GOT3 (cell line): Measurements from ENCODE around the gene IRX5.

Source experiments
- DNase-seq: peaks from one replicate; lab custom pipeline; 2025; ENCODE audit warnings: mixed read lengths; lab: John Stamatoyannopoulos, UW

Gene IRX5

GRCh38 chr16:54931120-54932014 is 702 bp downstream of the IRX5 start:
- DNase-seq = no peak

DNA sequence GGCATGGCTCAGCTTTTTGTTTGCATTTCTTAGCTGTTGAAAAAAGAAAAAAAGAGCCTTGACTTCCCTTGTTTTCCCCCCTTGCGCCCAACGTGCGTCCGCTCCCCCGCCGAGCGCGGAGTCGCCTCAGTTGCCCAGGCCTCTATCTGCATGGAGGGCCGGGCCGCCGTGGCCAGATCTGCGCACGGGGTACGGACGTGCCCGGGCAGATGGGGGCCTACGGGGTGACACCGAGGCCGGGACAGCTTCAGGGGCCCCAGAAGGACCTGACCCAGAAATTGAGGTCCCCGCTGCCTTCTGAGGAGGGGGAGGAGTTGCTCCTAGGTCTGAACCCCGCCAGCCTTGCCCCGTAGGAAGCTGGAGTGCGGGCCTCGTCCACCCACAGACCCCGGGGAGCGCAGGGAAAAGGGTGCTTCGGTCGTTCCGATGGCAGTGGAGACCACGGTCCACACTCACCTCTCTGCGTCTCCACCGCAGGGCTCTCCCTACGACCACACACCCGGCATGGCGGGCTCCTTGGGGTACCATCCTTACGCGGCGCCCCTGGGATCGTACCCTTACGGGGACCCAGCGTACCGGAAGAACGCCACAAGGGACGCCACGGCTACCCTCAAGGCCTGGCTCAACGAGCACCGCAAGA is 1.5 kb downstream of the IRX5 start:
- DNase-seq = no peak

DNA sequence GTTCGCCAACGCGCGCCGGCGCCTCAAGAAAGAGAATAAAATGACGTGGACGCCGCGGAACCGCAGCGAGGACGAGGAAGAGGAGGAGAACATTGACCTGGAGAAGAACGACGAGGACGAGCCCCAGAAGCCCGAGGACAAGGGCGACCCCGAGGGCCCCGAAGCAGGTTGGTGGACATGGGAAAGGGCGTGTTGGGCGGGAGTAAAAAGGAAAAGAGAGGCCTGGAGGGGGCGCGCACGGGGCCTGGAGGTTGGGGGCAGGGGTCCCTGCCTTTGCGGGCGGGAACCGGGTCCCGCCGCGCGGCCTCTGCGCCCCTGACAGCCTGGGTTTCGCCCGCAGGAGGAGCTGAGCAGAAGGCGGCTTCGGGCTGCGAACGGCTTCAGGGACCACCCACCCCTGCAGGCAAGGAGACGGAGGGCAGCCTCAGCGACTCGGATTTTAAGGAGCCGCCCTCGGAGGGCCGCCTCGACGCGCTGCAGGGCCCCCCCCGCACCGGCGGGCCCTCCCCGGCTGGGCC is 2.1 kb downstream of the IRX5 start:
- DNase-seq = no peak

GRCh38 chr16:54933281-54934011 is 2.8 kb downstream of the IRX5 start:
- DNase-seq = no peak

DNA sequence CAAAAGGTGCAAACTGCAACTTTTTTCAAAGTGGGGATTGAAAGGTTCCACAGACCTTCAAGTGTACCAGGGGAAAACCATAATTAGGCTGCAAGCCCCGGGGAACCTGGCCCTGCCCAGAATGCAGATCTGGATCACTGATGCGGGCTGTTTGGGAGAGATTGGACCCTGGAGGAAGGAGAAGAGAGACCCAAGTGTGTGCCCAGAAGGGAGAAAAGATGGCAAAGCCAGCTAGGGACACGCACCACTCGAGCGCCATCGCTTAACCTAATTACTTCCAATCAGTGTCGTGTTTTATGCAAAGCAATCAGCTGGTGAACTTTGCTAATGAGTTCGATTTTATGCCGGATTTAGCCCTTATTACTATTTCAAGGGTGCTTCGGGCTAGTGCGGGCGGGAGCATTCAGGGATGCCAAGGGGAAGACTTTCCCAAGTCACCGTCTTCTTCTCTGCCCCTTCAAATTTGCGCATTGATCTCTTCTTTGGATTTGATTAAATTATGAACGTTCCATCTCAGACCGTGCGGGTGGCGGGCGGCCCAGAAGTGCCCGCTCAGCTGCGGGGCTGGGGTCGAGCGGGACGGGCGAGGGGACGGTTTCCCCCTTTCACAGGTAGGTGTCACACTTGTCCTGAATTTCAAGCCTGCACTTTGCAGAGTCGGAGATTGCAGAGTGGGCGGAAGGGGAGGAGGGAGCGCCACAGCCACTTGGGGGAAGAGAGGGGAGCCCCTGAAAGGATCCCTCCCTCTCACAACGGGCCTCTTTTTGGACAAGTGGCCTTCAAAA is 4.0 kb downstream of the IRX5 start:
- DNase-seq = no peak

DNA sequence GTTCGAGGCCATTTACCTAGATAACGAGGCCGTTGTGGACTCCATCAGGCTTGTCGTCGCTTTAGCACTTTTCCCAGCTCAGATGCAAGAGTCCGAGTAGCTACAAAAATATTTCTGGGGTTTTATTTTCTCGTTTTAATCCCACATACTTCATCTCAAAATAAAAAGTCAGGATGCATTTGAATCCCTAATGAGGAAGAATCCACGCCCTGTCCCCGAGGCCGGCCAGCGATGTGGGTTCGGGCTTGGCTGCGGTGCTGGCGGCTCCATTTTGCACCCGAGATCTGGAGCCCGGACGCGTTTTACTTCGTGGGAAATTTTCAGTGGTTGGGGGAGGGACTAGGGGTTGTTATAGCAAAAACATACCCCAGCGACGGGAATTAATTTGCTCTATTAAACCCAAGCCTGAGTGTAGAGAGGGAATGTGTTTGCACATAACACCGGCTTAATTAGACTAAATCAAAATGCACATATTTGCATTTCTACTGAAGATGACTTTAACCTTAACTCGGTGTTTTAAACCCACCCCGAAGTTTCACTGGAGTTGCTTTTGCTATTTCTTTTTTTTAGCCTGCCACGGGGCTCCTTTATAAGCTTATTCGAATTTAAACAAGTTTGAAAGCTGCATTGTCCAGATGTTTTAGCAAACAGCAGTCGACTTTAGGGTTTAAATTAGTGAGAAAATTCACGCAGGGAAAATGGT is 4.8 kb downstream of the IRX5 start:
- no peak for DNase-seq

DNA sequence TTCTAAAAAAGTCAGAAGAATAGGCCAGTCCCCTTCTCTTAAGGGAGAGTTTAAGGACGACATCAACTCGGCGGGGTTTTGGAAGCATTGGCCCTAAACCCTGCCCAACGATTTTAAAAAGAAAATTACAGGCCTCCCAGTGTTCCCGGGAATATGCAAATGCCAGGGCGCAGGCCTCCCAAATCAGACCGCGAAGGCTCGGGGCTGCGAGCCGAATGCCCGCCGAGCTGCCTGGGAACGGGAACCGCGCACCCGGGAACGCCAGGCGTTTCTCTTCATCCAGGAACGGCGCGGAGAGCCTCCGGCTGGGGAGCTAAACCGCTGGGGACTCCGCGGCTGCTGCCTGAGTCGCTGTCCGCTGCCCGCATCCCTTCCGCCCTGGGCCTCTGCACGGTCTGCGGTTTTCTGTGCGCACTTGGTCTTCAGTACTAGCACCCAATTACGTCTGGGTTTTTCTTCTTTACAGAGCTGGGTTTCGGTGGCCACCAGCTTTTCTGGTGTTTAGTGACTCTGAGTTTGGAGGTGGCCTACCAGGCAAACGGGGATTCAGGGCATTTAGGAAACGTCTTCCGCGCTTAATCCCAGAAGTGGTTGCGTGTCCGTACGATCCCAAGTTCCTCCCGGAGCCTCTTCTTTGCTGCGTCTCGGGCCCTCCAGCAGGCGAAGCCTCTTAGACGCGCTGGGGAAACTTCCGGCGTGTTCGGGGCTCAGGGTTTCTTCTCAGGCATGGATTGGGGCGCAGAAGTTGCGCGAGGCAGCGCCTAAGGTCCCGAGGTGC is 5.7 kb downstream of the IRX5 start:
- DNase-seq = no peak

DNA sequence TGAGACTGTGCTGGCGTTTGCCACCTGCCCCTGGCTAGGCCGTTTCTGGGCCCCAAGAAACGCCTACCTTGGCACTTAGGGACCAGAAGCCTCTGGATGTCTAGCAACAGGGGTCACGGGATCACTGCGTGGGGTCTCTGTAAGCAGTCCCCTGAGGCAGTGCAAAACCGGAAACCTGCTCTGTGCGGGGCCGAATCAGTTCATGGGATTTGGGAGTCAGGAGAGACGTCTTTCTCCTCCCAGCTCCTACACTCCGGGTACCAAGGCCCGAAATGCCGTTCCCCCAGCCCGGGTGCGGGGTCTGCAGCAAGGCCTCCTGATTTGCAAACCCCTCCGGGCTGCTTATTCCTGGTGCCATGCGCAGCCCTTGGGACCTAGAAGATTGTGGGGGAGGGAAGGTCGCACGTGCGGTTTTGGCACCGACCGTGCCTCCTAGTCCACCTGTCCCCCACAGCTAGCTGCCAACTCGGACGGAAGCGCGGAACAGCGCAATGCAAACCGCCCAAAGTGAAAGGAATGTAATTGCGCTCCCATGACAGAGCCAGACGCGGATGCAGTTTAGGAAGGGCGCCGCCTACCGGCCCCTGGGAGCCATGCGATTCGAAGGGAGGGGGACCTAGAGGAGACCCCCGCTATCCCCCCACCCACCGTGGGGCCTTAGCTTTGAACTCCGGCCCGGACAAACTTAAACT is 6.5 kb downstream of the IRX5 start:
- DNase-seq = no peak

- no peak for DNase-seq
These were observed 7.1 kb downstream of the IRX5 start for GRCh38 chr16:54937671-54938211.

- no peak for DNase-seq
These were observed 7.8 kb downstream of the IRX5 start for GRCh38 chr16:54938212-54939028.

DNA sequence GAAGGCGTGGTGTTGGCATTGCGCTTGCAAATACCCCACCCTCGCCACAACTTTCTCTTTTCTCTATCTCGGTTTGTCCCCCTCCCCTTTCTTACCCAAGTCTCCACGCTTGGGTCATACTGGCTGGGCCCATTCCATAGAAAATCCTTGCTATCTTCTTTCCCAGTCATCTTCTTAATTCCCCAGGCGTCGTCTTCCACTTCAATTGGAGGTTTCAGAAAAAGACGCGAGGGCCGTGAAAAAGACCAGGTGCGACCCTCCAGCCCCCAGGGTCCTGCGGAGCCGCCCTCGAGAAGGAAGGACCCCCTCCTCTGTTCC is 8.3 kb downstream of the IRX5 start:
- no peak for DNase-seq

DNA sequence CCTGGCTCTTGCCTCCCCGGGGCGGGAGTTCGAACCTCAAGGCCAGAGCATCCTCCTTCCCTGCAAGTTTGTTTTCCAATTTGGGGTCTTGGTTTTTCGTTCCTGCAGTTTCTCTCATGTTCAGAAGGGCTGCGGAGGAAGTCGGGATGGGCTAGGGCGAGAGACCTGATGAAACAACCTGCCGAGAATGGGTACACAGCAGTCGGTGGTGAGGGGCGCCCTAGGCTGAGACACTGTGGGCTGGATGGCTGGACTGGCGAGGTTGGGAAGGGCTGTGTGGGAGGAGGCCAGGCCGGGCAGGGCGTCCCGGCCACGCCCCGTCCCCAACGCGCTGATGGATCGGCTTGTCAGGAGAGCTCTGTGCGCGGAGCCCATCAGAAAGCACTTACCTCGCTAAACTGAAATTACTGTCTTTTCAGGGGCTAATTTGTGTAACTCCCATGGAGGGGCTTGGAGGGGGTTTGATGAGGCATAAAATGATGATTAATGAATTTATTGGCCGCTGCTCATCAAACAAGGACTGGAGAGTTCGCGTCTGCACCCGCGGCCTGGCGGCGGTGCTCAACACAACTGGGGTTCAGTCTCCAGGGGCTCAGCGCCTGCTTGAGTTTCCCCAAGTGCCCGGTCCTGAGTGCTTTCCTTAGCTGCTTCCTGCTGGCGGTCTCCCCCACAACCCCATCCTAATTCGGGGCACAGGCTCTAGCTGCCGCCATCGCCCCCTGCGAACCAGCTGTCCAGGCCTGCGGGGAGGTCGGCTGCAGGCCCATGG is 9.0 kb downstream of the IRX5 start:
- no peak for DNase-seq

DNA sequence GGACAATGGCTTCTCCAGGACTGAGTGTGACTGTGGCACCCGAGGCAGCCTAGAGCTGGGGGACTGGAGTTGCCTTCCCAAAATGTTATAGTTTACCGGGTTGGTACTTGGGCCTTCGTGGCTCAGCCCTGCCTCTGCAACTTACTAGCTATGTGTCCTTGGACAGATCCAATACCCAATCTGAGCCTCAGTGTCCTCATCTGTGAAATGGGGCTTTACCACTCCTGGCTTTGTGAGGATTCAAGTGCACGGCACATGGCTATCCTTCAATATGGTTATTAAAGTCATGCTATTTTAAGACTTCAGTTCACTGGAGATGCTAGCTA is 9.6 kb downstream of the IRX5 start:
- DNase-seq = no peak

- no peak for DNase-seq
These were observed 11.8 kb downstream of the IRX5 start for GRCh38 chr16:54942353-54942943.

DNA sequence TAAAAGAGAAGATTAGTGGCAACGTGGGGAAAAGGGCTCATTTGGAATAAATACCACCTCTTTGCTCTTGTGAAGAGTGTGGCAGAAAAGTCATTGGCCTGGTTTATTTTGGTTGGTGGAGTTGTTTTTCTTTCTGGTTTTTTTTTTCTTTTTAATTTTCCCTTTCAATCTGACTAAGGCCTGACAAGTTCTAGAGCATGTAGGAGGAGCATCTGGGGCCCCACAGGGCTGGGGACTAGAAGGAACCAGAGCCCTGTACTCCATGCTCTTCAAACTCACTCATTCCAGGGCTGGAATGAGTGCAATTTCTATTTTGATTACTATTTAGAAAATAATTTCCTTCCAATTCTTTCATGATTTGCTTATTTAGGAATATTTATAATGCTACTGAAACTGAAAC is 13.3 kb downstream of the IRX5 start:
- no peak for DNase-seq

- no peak for DNase-seq
These were observed 14.4 kb downstream of the IRX5 start for GRCh38 chr16:54945063-54945462.

DNA sequence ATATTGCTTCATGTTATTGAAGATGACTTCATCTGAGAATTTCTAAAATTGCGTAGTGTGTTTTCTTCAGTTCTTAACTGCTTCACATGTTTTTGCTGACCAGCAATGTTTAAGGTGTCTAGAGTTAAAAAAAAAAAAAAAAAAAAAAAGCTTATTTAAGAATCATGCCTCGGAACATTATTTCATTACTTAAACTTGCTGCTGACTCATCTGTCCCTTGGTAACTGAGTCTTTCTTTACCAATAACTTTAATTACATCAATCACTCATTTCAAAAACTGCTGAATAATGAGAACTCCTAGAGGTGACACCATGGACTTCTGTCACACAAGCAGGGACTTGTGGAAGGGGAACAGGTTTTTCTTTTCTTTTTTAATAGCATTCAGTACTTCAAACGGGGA is 16.2 kb downstream of the IRX5 start:
- no peak for DNase-seq

DNA sequence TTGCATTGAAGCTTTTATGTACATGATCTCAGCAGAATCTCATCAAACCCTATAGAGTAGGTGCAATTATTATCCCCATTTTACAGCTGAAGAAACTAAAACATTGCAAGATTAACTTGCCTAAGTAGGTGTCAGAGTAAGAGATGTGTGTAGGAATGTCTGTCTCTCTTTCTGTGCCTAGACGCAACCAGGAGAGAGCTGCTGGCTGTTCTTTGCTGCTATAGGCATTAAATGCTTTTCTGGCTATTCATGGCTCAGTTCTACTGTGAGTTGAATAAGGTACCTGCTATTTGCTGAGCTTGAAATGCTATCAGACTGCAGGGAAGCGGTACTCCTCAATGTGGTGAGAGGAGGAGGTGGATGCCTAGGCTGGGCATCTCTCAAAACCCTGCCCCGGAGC is 17.0 kb downstream of the IRX5 start:
- DNase-seq = no peak
